ENCODE measurements around the gene TRDMT1.

TRDMT1 gene

DNA sequence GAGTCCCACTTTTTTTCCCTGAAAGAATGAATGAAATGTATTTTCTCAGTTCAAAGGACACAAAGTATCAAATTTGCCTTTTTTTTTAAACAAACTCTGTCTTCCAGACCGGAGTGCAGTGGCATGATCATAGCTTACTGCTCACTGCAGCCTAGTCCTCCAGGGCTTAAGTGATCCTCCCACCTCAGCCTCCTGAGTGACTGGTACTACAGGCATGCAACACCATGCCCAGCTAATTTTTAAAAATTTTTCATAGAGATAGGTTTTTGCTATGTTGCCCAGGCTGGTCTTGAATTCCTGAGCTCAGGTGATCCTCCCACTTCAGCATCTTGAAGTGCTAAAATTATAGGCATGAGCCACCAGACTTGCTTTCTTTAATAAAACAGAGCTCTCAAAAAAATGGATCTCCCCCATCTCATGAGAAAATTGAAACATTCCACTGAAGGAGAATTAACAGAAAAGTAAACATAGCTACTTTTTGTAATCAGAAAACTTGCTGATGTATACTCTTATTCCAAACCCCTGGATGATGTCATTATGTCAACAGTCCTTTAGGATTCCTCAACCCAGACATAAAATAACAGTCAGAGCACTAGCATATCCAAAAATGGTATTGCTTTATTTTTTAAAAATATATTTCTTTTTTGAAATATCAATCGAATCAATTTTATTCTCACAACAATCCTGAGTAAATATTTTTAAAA lies 12.3 kb upstream of the TRDMT1 start:
- DNase-seq, result no peak

DNA sequence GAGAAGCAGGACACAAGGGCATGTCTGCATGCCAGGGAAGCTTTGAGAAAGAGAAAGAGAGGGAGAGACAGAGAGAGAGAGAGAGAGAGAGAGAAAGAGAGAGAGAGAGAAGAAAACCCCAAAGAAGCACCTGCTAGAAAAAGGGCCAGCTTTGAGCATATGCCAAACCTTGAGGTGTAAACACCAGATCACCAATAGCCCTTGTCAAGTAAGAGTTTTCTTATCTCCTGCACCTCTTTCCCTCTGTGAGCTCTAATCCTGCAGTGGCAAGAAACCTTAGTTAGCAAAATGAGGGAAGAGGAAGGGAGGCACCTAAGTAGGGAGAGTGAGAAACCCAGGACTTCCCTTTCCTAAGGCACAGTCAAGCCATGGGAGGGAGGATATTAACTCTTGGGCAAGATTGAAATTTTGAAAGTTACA lies 11.3 kb upstream of the TRDMT1 start:
- DNase-seq, result no peak

DNA sequence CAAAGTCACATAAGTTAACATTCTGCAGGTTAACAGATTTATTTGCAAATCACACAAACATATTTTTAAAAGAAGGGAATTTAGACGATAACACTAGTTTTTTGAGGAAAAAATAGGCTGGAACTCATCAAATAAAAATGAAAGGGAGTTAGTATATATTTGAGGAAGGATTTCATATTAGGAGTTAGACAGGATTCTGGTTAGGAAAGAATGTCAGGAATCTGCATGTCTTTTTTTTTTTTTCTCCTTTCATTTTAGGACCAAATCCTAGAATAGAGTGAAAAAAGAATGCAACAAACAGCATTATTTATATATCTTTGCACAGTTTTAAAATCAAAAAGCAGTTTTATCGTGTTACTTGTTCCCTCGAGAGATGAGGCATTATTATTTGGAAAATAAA lies 8.9 kb upstream of the TRDMT1 start:
- no peak for DNase-seq

DNA sequence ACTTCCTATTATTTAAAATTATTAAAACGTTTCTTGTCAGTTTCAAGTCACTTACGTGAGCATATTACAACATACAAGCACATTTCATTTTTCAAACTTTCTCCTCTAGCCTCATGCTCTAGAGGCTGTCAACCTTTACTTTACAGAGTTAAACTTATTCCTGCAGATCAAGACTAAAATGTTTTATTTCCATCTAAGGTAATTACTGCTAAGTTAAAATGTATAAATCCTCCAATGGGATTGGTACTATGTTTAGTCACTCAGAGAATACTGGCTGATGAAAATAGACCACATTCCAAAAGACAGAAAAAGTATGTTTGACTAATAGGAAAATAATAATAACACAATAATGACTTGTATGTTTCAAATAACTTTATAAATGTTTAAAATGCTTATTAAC lies 8.4 kb upstream of the TRDMT1 start:
- no peak for DNase-seq

DNA sequence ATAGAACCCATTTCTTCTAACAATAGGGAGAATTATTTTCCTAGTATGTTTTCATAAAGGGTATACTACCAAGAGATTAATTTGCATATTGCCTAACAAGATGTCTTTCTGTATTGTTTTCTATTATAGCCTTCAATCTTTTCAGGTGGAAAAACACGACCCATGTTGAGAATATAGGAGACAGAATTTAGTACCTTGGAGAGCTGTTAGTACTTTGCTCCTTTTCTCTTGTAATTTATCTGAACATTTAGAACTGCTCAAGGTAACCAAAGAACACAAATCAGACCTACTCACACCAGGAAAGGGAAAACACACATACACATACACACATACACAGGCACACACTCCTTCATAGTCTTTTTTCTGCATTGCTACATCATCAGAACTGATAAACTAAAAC lies 7.8 kb upstream of the TRDMT1 start:
- no peak for DNase-seq

DNA sequence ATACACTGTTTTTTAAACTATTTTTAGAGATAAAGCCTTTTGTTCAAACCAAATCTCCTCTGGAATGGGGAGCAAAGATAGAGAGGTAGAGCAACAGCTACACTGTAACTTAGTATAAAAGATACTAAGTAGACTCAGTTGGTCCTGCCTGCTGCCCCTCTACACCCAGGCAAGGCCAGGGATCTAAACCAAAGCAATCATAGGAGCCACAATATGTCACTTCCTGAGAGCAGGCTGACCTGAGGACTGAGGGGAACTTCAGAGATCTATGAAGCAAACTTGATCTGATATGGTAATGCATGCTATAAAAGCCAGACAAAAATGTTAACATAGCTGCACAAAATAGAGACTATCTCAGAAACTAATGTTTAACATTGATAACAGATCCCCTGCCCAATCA lies 7.0 kb upstream of the TRDMT1 start:
- no peak for DNase-seq

DNA sequence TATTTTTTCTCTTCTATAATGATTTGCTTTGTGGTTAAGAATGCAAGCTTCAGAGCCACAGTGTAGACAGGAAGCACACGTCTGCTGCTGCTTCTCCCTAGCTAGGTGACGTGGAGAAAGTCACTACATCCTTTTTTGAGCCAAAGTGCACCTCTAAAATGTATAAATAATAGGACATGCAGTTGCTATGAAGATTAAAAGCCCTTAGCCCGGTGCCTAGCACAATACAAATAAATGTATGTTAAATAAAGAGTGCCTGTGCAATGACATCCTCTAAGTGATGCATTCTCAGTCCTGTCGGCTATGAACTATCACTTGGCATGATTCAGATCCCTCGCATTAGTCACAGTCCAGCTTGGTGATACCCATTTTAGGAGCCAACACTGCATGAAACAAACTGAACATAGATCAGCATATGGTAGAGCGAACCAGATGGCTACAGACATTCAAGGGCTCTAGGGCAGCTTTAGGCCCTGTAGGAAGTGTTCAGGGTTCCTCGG lies 4.8 kb upstream of the TRDMT1 start:
- DNase-seq, result no peak

DNA sequence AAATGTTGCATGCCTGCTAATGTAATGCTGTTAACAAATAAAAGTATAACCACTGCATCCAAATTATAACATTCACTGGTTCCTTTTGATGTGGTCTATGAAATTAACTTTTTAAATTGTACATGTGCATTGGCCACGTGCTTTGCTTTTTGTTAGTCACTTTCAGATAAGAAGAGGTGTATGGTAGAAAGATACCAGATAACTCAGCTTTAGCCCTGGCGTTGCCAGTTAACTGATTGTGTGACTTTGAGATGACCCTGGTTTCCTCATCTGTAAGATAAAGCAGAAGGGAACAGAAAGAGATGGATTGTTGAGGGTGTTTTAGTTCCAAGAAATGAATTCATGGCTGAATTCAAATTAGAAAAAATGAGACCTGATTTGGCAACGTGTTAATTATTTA lies 1.9 kb upstream of the TRDMT1 start:
- DNase-seq, result no peak

DNA sequence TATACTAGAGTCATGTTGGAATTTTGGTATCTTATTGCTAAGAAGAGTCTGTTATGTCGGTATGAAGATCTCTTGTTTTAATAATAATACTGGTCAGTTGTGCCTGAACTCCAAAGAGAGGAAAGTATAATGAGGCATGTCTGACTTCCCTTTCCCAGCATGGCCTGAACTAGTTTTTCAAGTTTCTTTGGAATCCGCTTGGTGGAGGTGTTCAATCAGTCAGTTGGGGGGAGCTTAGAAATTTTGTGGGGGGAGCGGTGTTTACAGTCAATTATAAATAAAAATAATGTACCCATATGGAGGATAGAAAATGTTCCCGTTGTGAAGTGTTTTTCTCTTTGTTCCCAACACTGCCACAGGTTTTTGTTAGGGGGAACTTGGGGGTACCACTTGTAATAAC lies 1.5 kb upstream of the TRDMT1 start:
- DNase-seq, result no peak

DNA sequence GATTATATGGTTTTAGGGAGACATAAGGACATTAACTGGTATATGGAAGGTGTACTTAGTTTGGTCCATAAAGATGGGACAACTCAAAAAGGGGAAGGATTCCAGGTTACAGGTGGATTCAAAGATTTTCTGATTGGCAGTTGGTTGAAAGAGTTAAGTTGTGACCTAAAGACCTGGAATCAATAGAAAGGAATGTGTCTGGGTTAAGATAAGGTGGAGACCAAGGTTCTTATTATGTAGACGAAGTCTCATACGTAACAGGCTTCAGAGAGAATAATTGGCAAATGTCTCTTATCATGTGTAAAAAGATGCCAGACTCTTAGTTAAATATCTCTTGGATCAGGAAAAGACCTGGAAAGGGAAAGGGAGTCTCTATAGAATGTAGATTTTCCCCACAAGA lies 1.0 kb upstream of the TRDMT1 start:
- DNase-seq, result no peak

DNA sequence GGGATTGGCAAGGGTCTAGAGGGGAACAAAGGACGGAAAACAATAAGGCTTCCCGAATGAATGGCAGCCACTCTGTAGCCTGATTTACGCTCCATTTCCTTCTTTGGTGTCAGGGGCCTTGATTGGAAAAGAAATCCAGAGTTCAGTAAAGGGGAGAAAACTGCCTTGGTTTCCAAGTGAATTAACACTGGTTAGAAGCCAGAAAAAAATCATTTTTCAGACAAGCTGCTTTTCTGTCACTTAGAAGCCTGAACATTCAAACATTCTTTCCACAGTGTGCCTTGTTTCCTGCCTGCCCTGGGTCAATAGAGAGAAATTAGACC lies 283 bp upstream of the TRDMT1 start:
- no peak for DNase-seq

DNA sequence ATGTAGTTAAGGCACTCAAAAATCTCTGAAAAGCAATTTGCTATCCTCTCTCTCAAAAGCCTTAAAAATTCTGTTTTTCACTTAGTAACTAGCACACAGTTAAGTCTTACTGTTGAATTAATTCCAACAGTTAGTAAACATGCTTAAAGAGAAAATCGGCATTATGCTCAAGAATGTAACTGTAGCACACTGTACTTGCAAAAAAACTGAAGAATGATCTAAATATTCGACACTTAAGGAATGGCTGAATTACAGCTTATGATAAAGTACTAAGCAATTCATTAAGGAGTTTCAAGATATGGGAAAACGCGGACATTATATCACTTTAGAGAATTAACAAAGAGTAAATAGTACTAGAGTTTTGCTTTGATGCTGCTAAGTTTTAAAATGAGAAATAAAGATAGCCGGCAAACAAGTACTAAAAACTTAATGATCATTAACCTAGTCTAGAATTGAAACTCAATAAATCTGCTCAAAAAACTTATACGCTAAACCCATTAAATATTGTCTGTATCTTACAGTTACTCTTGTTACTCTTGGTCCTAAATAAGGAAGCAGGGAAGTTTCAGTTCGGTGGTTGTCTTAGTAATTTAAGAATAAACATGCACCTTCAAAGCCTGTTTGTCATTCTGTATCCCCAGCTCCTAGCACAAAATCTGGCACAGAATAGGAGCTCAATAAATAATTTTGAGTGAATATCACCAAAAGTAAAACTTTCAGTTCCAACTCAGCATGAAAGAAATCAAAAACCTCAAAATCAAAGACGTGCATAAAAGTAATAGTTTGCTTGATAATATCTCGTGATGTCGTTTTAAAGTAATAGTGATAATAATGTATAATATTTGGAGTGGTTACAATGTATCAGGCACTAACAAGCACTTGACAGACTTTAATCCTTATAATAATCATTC lies 1.2 kb downstream of the TRDMT1 start:
- DNase-seq, result no peak

DNA sequence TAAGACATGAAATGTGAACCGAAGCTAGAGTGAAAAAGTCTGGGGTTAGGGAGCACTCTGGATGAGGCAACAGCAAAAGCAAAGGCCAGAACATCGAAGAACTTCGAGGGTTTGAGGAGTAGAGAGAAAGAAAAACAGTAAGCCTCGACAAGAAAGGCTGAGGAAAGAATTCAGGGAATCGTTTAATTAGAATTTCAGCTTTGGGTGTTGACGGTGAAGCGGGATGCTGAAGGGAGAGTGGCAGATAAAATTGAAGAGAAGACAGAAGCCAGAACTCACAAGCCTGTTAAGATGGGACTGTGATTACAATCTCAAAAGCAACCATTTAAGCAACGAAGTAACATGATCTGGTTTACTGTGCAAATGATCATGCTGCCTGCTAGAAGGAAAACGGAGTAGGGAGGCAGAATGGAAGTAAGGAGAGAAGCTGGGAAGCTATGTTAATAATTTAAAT lies 2.1 kb downstream of the TRDMT1 start:
- peak in 1 of 56 donors; percentile 8 for DNase-seq

DNA sequence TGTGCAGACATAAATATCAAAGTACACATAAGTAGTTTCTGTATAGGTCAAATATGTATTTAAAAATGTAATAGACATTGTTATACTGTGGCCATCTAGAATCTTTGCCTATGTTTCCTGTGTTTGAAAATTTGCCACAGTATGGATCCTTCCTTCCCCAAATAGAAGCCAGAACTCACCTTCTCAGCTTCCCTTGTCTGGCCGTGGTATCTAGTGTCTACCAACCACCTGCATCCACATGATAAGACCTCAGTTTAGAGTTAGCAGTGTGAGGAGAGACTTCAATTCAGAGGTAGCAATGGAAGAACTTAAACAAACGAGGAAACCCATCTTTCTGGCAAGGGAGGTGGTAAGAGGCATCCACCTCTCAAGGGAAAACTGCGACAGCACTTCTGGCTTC lies 4.9 kb downstream of the TRDMT1 start:
- no peak for DNase-seq

DNA sequence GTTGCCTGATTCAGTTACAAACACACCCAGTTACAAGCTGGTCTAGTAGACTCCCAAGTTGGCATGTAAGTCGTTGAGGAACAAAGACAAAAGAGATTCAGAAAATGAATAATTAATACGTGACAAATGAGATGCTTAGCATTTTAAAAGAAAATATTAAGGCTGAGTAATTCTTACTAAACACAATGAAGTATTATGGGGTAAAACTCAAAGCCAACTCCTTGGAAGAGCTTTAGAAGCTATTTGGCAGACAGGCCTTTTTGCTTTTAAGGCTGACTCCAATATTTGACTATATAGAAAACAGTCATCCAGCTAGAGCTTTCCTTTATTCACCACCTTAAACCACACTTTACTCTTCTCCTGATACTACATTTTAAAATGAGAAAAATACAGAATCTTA lies 5.4 kb downstream of the TRDMT1 start:
- DNase-seq, result no peak

DNA sequence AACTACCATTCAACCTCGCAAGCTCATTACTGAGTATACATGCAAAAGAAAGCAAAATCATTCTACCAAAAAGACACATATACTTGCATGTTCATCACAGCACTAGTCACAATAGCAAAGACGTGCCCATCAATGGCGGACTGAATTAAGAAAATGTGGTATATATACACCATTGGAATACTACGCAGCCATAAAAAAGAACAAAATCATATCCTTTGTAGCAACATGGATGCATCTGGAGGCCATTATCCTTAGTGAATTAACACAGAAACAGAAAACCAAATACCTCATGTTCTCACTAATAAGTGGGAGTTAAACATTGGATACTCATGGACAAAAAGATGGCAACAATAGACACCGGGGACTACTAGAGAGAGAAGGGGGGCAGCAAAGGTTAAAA lies 6.4 kb downstream of the TRDMT1 start:
- DNase-seq, result no peak

DNA sequence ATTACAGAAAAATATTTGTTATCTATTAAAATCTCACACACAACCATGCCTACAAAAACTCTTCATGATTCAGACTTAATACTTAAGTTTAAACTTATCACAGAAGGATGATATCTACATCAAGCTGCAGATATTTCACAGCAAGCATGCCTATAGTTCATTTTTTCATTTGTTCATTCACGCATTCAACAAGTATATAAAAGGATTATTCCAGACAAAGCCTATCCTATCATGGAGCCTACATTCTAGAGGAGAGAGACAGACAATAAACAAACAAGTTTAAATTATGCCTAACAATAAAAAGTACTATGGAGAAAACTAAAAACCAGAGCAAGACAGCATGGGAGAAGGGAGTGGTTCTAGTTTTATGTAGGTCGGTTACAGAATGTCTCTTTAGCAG lies 10.9 kb downstream of the TRDMT1 start:
- no peak for DNase-seq

DNA sequence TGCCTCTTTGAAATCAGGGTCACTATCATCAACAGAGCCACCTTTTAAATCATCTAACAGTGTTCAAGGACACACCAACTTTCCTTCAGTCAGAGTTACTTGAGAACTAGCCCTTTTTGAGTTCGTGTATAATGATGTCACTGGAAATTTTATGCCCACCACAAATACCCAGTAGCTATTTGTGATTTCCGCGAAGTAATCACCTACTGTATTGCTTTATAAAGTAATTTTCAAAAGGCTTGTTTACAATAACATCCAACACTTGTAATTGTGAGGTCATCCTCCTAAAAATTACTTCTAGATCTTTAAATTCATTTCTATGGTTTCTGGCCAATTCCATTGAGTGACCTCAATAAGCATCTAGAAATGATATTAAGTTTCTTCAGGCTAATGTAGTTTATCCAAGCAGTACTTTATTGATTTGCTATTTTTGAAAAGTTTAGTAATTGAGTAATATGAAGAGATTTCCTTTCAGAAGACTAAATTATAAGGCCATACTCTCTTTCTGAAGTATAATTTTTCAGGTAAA lies 12.8 kb downstream of the TRDMT1 start:
- no peak for DNase-seq

DNA sequence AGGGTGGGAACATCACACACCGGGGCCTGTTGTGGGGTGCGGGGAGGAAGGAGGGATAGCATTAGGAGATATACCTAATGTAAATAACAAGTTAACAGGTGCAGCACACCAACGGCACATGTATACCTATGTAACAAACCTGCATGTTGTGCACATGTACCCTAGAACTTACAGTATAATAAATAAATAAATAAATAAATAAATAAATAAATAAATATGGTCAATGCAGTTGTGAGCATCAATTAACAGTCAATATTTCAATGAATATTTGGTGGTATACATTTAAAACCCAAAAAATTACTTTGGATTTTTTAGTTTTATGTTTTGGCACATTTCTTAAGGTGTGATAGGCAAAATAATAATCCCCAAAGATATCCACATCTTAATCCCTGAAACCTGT lies 15.6 kb downstream of the TRDMT1 start:
- DNase-seq, result no peak

DNA sequence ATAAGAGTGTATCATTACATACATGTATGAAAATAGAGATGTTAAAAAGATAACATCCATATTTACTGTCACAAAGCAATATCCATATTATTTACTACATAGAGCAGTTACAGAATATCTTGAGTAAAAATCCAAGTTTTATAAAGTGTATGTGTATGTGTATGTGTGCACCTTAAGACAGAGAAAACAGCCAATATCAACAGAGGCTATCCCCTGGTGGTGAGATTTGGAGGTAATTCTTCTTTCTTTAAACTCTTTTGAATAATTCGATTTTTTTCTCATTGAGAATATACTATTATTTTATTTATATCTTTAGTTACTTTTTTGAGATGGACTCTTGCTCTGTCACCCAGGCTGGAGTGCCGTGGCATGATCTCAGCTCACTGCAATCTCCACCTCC lies 18.4 kb downstream of the TRDMT1 start:
- DNase-seq, result no peak

DNA sequence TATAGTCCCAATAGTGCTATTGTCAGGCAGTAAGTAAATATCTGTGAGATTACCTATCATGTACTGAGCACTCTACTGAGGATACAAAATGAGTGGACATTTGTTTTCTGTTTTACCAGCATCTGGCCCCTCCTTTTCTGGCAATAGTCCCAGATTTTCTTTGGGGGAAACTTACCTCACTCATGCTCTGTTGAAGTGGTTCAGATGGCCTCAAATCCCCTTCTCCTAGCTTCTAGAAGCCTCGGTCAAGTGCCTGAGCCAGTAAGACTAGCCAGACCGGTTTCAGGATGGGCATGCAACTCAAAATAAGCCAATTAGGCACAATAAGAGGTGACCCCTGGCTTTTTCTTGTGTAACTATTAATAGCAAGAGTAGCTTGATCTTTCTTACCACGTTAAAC lies 19.7 kb downstream of the TRDMT1 start:
- no peak for DNase-seq

DNA sequence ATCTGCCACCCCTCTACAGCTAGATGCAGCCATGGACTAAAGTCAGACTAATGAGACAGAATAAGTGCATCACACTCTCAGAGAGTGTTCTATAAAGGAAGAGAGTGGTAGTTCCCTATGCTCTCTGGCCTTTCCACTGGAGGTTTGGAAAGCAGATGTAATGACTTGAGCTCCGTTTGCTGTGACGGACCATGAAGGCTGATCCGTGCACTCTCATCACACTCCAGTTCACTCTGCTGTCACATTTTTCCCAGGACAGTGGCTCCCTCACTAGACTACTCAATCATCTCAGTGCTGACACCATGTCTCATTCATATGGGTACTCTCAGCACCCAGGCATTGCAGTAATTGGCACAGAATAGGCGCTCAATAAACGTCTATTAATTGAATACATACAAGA lies 20.4 kb downstream of the TRDMT1 start:
- no peak for DNase-seq

DNA sequence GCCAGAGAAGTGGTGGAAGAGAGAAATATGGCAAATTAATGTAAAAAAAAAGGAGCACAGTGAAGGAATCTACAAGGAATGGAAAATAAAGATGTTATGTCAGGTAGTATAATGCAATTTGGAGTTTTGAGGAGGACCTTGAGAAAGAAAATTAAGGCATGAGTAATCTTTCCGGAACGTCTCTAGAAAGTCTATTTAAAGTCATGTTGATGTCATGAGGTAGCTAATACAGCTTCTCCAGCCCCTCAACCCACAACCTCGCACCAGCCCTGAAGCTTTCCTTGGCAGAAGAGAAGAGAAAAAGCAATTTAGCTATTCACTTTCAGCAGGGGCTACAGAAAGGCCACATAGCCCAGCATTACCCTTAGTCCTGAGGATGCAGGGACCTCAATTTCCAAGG lies 22.5 kb downstream of the TRDMT1 start:
- DNase-seq, result no peak

All from nucleus accumbens (tissue), 56 donors.